B cell (primary cell): ENCODE data around the gene CD164. TPM values are rescaled to one million over a fixed set of nuclear protein-coding genes. Genes with fewer than 3 reads are reported as not detected.

ENCODE experiments used
- ATAC-seq: fragments of 200-7000 bp; cut with Tn5 transposase; one replicate; pipeline ENCODE4 v1.10.0; 2021; ENCODE audit warnings: low read depth, mild to moderate bottlenecking, moderate number of reproducible peaks, moderate library complexity
- CTCF ChIA-PET: fragments of 350-600 bp; sonication (Branson Sonifier 250); formaldehyde crosslinking; loops from one replicate; lab custom pipeline; 2021; ENCODE audit warnings: antibody characterized with exemption, inconsistent platforms; lab: Charles Lee
- POLR2A ChIA-PET: fragments of 350-600 bp; sonication (Branson Sonifier 250); formaldehyde crosslinking; loops from one replicate; lab custom pipeline; 2021; ENCODE audit warnings: antibody characterized with exemption; lab: Charles Lee
- DNase-seq: peaks from one replicate; pipeline ENCODE4 v3.0.0; 2013
- H2AFZ ChIP-seq: 2 replicates; pipeline ENCODE4 v1.6.1; 2012; ENCODE audit warnings: mild to moderate bottlenecking, low read depth, low read length; ENCODE audit not compliant: insufficient read depth, poor library complexity, severe bottlenecking
- H3K27ac ChIP-seq, 2 donors: 1 replicate in 1 of 2; 2 replicates in 1 of 2; pipeline ENCODE4 v1.5.1; 2012 to 2013; ENCODE audit warnings: low read length in 2 of 2, mild to moderate bottlenecking in 2 of 2, moderate library complexity in 1 of 2
- H3K27me3 ChIP-seq, 4 experiments: fragments of 200-600 bp in 1 of 4; sonication (generic) in 1 of 4; replicated peaks in 1 of 4; 1 replicate in 2 of 4; 2 replicates in 2 of 4; pipeline versions ENCODE4 v1.6.1 to v1.7.0; 2013 to 2016; ENCODE audit warnings: low read length in 3 of 4, mild to moderate bottlenecking in 2 of 4, mixed read lengths in 1 of 4, moderate library complexity in 1 of 4; ENCODE audit not compliant: insufficient read depth in 4 of 4, control insufficient read depth in 3 of 4; ENCODE audit errors: control extremely low read depth in 1 of 4
- H3K36me3 ChIP-seq, 2 experiments: replicated peaks in 1 of 2; 1 replicate in 1 of 2; 2 replicates in 1 of 2; pipeline versions ENCODE4 v1.6.1 to v1.7.1; 2013; ENCODE audit warnings: low read length in 1 of 2; ENCODE audit not compliant: insufficient read depth in 2 of 2, control insufficient read depth in 1 of 2; ENCODE audit errors: control extremely low read depth in 1 of 2, extremely low read depth in 1 of 2
- H3K4me1 ChIP-seq, 2 donors: fragments of 200-600 bp in 1 of 2; sonication (generic) in 1 of 2; 1 replicate in 1 of 2; 2 replicates in 1 of 2; pipeline versions ENCODE4 v1.5.1 to v1.6.1; 2013 to 2017; ENCODE audit warnings: low read length in 2 of 2; ENCODE audit not compliant: control insufficient read depth in 2 of 2, insufficient read depth in 2 of 2
- H3K4me2 ChIP-seq: replicated peaks from 2 replicates; pipeline ENCODE3; 2012; ENCODE audit warnings: mild to moderate bottlenecking, low read depth, low read length; ENCODE audit not compliant: poor library complexity, severe bottlenecking
- H3K4me3 ChIP-seq, 5 experiments: fragments of 200-600 bp in 1 of 5; sonication (generic) in 1 of 5; 1 replicate in 3 of 5; 2 replicates in 2 of 5; pipeline versions ENCODE4 v1.5.1 to v1.7.0; 2011 to 2016; ENCODE audit warnings: low read length in 4 of 5, mild to moderate bottlenecking in 4 of 5, low read depth in 2 of 5, control low read depth in 1 of 5, moderate library complexity in 1 of 5; ENCODE audit not compliant: insufficient read depth in 1 of 5; ENCODE audit errors: control extremely low read depth in 1 of 5, extremely low read depth in 1 of 5
- H3K79me2 ChIP-seq: fragments of 200-600 bp; sonication (generic); one replicate; pipeline ENCODE4 v1.6.0; 2016; ENCODE audit warnings: low read length; ENCODE audit not compliant: control insufficient read depth, insufficient read depth
- H3K9ac ChIP-seq: fragments of 200-600 bp; sonication (generic); 2 replicates; pipeline ENCODE4 v1.6.1; 2017; ENCODE audit warnings: mild to moderate bottlenecking, low read length, moderate library complexity
- H3K9me3 ChIP-seq, 3 donors: one replicate each; pipeline versions ENCODE4 v1.6.1 to v1.7.1; 2013; ENCODE audit warnings: low read length in 2 of 3; ENCODE audit not compliant: control insufficient read depth in 2 of 3, insufficient read depth in 1 of 3; ENCODE audit errors: control extremely low read depth in 1 of 3
- H4K20me1 ChIP-seq: 2 replicates; pipeline ENCODE4 v1.6.0; 2012; ENCODE audit warnings: mild to moderate bottlenecking, low read length; ENCODE audit not compliant: insufficient read depth, control insufficient read depth, poor library complexity, severe bottlenecking
- H3K27ac Mint-ChIP-seq: one replicate; pipeline ENCODE4 v1.8.0; 2021; ENCODE audit warnings: mixed read lengths
- H3K27me3 Mint-ChIP-seq: one replicate; pipeline ENCODE4 v1.8.0; 2021; ENCODE audit warnings: mixed read lengths
- H3K4me1 Mint-ChIP-seq: one replicate; pipeline ENCODE4 v1.8.0; 2021; ENCODE audit warnings: mixed read lengths
- H3K4me3 Mint-ChIP-seq: one replicate; pipeline ENCODE4 v1.8.0; 2021; ENCODE audit warnings: mixed read lengths
- H3K9me3 Mint-ChIP-seq: one replicate; pipeline ENCODE4 v1.8.0; 2022; ENCODE audit warnings: mixed read lengths; ENCODE audit not compliant: insufficient read depth
- EZH2 ChIP-seq: IDR thresholded peaks from 2 replicates; pipeline ENCODE4 v1.6.1; 2012; ENCODE audit warnings: borderline replicate concordance, low read depth, mild to moderate bottlenecking, moderate library complexity, low read length; ENCODE audit not compliant: insufficient read depth, poor library complexity, severe bottlenecking
- WGBS: methylation state at CpG from one replicate; pipeline ENCODE4 v1.1.5; 2013; ENCODE audit warnings: missing lambda C conversion rate; ENCODE audit not compliant: insufficient coverage; 5-methylcytosine and 5-hydroxymethylcytosine counted together
- intact Hi-C: fragments of 100-400 bp; cut with micrococcal nuclease; formaldehyde crosslinking; loops from one replicate; pipeline ENCODE4 v1.10.0; 2022
- polyA plus RNA-seq: library from polyadenylated mRNA; depleted of rRNA; stranded (reverse); fragments of >200 nt; gene quantifications from 2 replicates; pipeline ENCODE4 v1.2.3, GENCODE V29; 2012
- total RNA-seq, 2 donors: library from RNA; stranded (reverse); fragments of 120-200 nt in 1 of 2; gene quantifications; 1 replicate in 1 of 2; 2 replicates in 1 of 2; pipeline versions ENCODE4 v1.2.3 to v1.2.4, GENCODE V29; 2013 to 2022
- TF ChIP-seq, protein P1 (sequence below): fragments of 200-600 bp; IDR thresholded peaks from one replicate; pipeline ENCODE4 v1.8.0; 2022; ENCODE audit warnings: antibody characterized with exemption, mild to moderate bottlenecking

CD164 gene
- total and polyA plus RNA-seq, 2 donors (not counting 1 experiment from before 2014, with no cell fraction given): 63.4 to 184 TPM

DNA sequence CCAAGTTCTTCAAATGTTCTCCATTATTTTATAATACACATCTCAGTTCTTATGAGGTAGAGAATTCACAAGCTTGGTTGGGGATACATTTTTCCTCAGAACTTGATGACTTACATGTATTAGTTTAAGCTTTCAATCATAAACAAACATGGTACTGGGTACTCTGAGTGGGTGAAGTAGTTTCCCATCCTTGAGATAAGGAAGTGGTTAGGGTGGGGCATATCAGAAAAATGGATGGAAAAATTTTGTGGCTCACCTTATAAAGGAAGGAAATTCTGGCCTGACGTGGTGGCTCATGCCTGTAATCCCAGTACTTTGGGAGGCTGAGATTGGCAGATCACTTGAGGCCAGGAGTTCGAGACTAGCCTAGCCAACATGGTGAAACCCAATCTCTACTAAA, 52.0 kb downstream of the CD164 start:
- no peak overlapping the region for H2AFZ ChIP-seq

DNA sequence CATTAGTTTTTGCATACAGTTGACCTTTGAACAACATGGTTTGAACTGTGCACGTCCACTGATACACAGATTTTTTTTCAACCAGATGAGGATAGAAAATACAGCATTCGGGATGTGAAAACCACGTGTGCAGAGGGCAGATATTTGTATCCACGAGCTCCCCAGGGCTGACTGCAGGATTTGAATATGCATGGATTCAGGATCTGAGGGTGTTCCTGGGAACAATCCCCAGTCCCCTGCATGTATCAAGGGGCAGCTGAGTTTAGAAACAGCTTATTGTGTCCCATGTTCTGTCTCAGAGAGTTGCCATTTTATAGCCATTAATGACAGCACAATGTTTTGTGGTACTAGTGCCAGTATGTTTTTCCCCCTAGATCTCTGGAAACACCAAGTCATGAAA, 53.6 kb downstream of the CD164 start:
- no peak overlapping the region for H3K4me2 ChIP-seq
- no peak for DNase-seq
- H3K36me3 ChIP-seq: no peaks in the 10 kb centered on the region
- TF ChIP-seq, protein P1, sequence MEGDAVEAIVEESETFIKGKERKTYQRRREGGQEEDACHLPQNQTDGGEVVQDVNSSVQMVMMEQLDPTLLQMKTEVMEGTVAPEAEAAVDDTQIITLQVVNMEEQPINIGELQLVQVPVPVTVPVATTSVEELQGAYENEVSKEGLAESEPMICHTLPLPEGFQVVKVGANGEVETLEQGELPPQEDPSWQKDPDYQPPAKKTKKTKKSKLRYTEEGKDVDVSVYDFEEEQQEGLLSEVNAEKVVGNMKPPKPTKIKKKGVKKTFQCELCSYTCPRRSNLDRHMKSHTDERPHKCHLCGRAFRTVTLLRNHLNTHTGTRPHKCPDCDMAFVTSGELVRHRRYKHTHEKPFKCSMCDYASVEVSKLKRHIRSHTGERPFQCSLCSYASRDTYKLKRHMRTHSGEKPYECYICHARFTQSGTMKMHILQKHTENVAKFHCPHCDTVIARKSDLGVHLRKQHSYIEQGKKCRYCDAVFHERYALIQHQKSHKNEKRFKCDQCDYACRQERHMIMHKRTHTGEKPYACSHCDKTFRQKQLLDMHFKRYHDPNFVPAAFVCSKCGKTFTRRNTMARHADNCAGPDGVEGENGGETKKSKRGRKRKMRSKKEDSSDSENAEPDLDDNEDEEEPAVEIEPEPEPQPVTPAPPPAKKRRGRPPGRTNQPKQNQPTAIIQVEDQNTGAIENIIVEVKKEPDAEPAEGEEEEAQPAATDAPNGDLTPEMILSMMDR: no peak
- TF ChIP-seq EZH2: no peak
- no peaks in the 10 kb centered on the region for H3K9me3 ChIP-seq
- no peak overlapping the region for H3K4me3 ChIP-seq
- ChIA-PET CTCF (no interaction called here), POLR2A (no interaction called here)
- Mint-ChIP-seq H3K4me1 (no peaks in the 10 kb centered on the region), H3K27me3 (no peaks in the 10 kb centered on the region), H3K27ac (no peak overlapping the region), H3K4me3 (no peak overlapping the region), H3K9me3 (no peaks in the 10 kb centered on the region)
- no peak for ATAC-seq
- H4K20me1 ChIP-seq: no peaks in the 10 kb centered on the region
- 94% methylated on average over 4 of the region's 4 CpGs for WGBS
- no peak overlapping the region for H2AFZ ChIP-seq
- peaks cover 0 to 6% of the 10 kb centered on the region in 2 donors for H3K4me1 ChIP-seq
- intact Hi-C loops: no loop called here
- no peaks in the 10 kb centered on the region for H3K27me3 ChIP-seq
- H3K9ac ChIP-seq: no peak overlapping the region
- H3K27ac ChIP-seq: no peak overlapping the region
- H3K79me2 ChIP-seq: no peaks in the 10 kb centered on the region

More for the DNA sequence above, 52.0 kb downstream of the CD164 start:
- no peaks in the 10 kb centered on the region for H3K27me3 Mint-ChIP-seq
- 40% methylated on average over 1 of the region's 2 CpGs for WGBS
- H3K9me3 Mint-ChIP-seq: no peaks in the 10 kb centered on the region
- ChIA-PET CTCF (no interaction called here), POLR2A (no interaction called here)
- no peak overlapping the region for H3K4me2 ChIP-seq
- peaks cover 0 to 4% of the 10 kb centered on the region in 2 donors for H3K4me1 ChIP-seq
- no peaks in the 10 kb centered on the region for H4K20me1 ChIP-seq
- no peak overlapping the region for H3K27ac ChIP-seq
- H3K27ac Mint-ChIP-seq: no peak overlapping the region
- H3K4me1 Mint-ChIP-seq: no peaks in the 10 kb centered on the region
- DNase-seq (no peak), ATAC-seq (no peak)
- H3K79me2 ChIP-seq: no peaks in the 10 kb centered on the region
- TF ChIP-seq EZH2: no peak
- TF ChIP-seq, protein P1: no peak
- intact Hi-C loops: no loop called here
- no peaks in the 10 kb centered on the region for H3K36me3 ChIP-seq
- no peak overlapping the region for H3K9ac ChIP-seq
- H3K27me3 ChIP-seq: no peaks in the 10 kb centered on the region
- H3K9me3 ChIP-seq: no peaks in the 10 kb centered on the region
- H3K4me3 ChIP-seq: no peak overlapping the region
- no peak overlapping the region for H3K4me3 Mint-ChIP-seq
